SK-N-MC (cell line): ENCODE data around the gene IFT80.

ENCODE experiments used
- EZH2 ChIP-seq: fragments of 200-600 bp; sonication (generic); IDR thresholded peaks from one replicate; pipeline ENCODE4 v1.6.1; 2017; ENCODE audit warnings: antibody characterized with exemption
- POLR2AphosphoS5 ChIP-seq: IDR thresholded peaks from 2 replicates; pipeline ENCODE4 v1.6.1; 2012; ENCODE audit warnings: mild to moderate bottlenecking, low read depth, low read length, borderline replicate concordance

DNA sequence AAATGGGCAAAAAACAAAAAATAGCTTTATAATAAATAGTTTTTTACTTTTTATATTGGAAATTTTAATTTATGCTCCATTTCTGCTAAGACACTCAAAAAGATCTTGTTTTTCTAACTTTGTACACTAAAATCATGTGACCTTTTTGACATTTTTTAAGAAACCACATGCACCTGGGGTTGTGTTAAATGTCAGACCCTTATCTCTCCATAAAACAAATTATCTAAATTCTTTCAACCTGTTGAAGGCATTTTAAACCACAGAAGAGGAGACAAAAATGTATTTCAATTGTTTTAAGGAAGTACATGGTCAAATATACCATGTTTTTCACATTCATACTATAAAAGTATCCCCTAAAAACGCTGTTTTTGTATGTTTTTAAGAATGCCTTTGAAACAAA is 29.2 kb downstream of the IFT80 start:
- TF ChIP-seq EZH2: no peak
- no peak for TF ChIP-seq POLR2AphosphoS5
